Endothelial cell of umbilical vein (primary cell): ENCODE results near the gene KIF20B. TPM values are rescaled to one million over a fixed set of nuclear protein-coding genes. Genes with fewer than 3 reads are reported as not detected.

ENCODE experiments used
- BruUV-seq: library from RNA; stranded (reverse); fragments of 400-500 nt; replicated peaks from 2 replicates; lab custom pipeline; 2021; lab: Mats Ljungman, UMichigan
- CTCF ChIA-PET: fragments of 300-600, 350-600 bp; sonication (Branson Sonifier 250); formaldehyde crosslinking; loops from one replicate; lab custom pipeline; 2021; ENCODE audit warnings: antibody characterized with exemption, inconsistent platforms; lab: Charles Lee
- POLR2A ChIA-PET: fragments of 300-600, 350-600 bp; sonication (Branson Sonifier 250); formaldehyde crosslinking; loops from one replicate; lab custom pipeline; 2021; ENCODE audit warnings: antibody characterized with exemption, inconsistent platforms; lab: Charles Lee
- DNase-seq: peaks from one replicate; pipeline ENCODE4 v3.0.0-alpha.2; 2011; ENCODE audit warnings: low read depth, low spot score
- FAIRE-seq: peaks from 2 replicates; lab custom pipeline; 2011; peaks lifted over from hg19 to GRCh38; lab: Jason Lieb, UNC
- H2AFZ ChIP-seq: 2 replicates; pipeline ENCODE4 v1.6.0; 2012; ENCODE audit warnings: low read depth, low read length, control low read depth, inconsistent platforms
- H3K27ac ChIP-seq: 2 replicates; pipeline ENCODE4 v1.5.1; 2011; ENCODE audit warnings: low read depth, mild to moderate bottlenecking, control low read depth, low read length, moderate library complexity; ENCODE audit not compliant: insufficient read depth
- H3K27me3 ChIP-seq, 2 experiments: 2 replicates each; pipeline versions ENCODE4 v1.6.0 to v1.6.1; 2011; ENCODE audit warnings: low read length in 2 of 2, mixed read lengths in 1 of 2; ENCODE audit not compliant: control insufficient read depth in 2 of 2, insufficient read depth in 2 of 2
- H3K36me3 ChIP-seq, 2 experiments: 2 replicates in 1 of 2; 3 replicates in 1 of 2; pipeline ENCODE4 v1.5.1; 2011; ENCODE audit warnings: low read length in 2 of 2, mild to moderate bottlenecking in 1 of 2, moderate library complexity in 1 of 2; ENCODE audit not compliant: control insufficient read depth in 2 of 2, insufficient read depth in 2 of 2; ENCODE audit errors: extremely low read depth in 1 of 2
- H3K4me1 ChIP-seq: 3 replicates; pipeline ENCODE4 v1.5.1; 2011; ENCODE audit warnings: mild to moderate bottlenecking, low read length; ENCODE audit not compliant: control insufficient read depth, insufficient read depth; ENCODE audit errors: extremely low read depth
- H3K4me2 ChIP-seq: 2 replicates; pipeline ENCODE4 v1.6.1; 2011; ENCODE audit warnings: low read length, control low read depth, mixed read lengths; ENCODE audit not compliant: insufficient read depth
- H3K4me3 ChIP-seq, 3 experiments: fragments of 200-600 bp in 1 of 3; sonication (generic), shearing (Covaris generic) in 1 of 3; replicated peaks in 1 of 3; 2 replicates each; pipeline ENCODE4 v1.5.1; 2011 to 2016; ENCODE audit warnings: control low read depth in 3 of 3, low read length in 3 of 3, mild to moderate bottlenecking in 2 of 3, inconsistent platforms in 1 of 3, low read depth in 1 of 3, moderate library complexity in 1 of 3; ENCODE audit not compliant: insufficient read depth in 1 of 3
- H3K79me2 ChIP-seq: 2 replicates; pipeline ENCODE4 v1.6.0; 2012; ENCODE audit warnings: low read length, inconsistent platforms; ENCODE audit not compliant: control insufficient read depth, insufficient read depth
- H3K9ac ChIP-seq: replicated peaks from 2 replicates; pipeline ENCODE3; 2011; ENCODE audit warnings: low read length, control low read depth; ENCODE audit not compliant: insufficient read depth; ENCODE audit errors: extremely low read depth
- H3K9me1 ChIP-seq: replicated peaks from 3 replicates; pipeline ENCODE4 v1.6.0; 2011; ENCODE audit warnings: mild to moderate bottlenecking, low read length; ENCODE audit not compliant: control insufficient read depth, insufficient read depth; ENCODE audit errors: extremely low read depth
- H3K9me3 ChIP-seq: replicated peaks from 2 replicates; pipeline ENCODE4 v1.5.1; 2012; ENCODE audit warnings: low read length, inconsistent platforms; ENCODE audit not compliant: control insufficient read depth, insufficient read depth
- H4K20me1 ChIP-seq: replicated peaks from 2 replicates; pipeline ENCODE3; 2011; ENCODE audit warnings: mild to moderate bottlenecking, low read length; ENCODE audit not compliant: control insufficient read depth, insufficient read depth; ENCODE audit errors: extremely low read depth
- EZH2 ChIP-seq: IDR thresholded peaks from 2 replicates; pipeline ENCODE4 v1.6.1; 2012; ENCODE audit warnings: borderline replicate concordance, low read depth, mild to moderate bottlenecking, moderate library complexity, low read length, inconsistent platforms; ENCODE audit not compliant: severe bottlenecking
- FOS ChIP-seq: IDR thresholded peaks from 2 replicates; pipeline ENCODE4 v1.6.1; 2011; ENCODE audit warnings: mild to moderate bottlenecking, low read length, moderate library complexity, borderline replicate concordance; ENCODE audit not compliant: insufficient read depth
- GATA2 ChIP-seq: IDR thresholded peaks from 2 replicates; pipeline ENCODE4 v1.7.0; 2011; ENCODE audit warnings: low read depth, mild to moderate bottlenecking, moderate library complexity, mixed read lengths, low read length; ENCODE audit not compliant: insufficient read length, insufficient read depth
- JUN ChIP-seq: IDR thresholded peaks from 2 replicates; pipeline ENCODE4 v1.6.1; 2011; ENCODE audit warnings: borderline replicate concordance, low read depth; ENCODE audit not compliant: insufficient read length, insufficient read depth
- MYC ChIP-seq: IDR thresholded peaks from one replicate; pipeline ENCODE4 v1.6.1; 2011; ENCODE audit warnings: mild to moderate bottlenecking, low read depth, low read length
- POLR2A ChIP-seq: IDR thresholded peaks from 2 replicates; pipeline ENCODE4 v1.6.1; 2012; ENCODE audit warnings: low read depth, mild to moderate bottlenecking, control low read depth, low read length
- POLR2AphosphoS5 ChIP-seq: IDR thresholded peaks from 2 replicates; pipeline ENCODE4 v1.6.1; 2012; ENCODE audit warnings: low read depth, mild to moderate bottlenecking, control low read depth, low read length, moderate library complexity; ENCODE audit not compliant: insufficient read depth
- dilution Hi-C: fragments of 300-500 bp; cut with MboI; formaldehyde crosslinking; loops from one replicate; pipeline ENCODE4 v1.15.0; 2019; ENCODE audit warnings: low sequenced_read_pairs; ENCODE audit not compliant: extremely low pct_ligation_motif_present
- intact Hi-C: fragments of 100-400 bp; cut with micrococcal nuclease; formaldehyde crosslinking; loops from one replicate; pipeline ENCODE4 v1.10.0; 2022
- polyA plus RNA-seq, 4 experiments: library from polyadenylated mRNA; depleted of rRNA in 3 of 4; stranded (reverse) in 3 of 4; unstranded in 1 of 4; fragments of >200 nt; gene quantifications; 2 replicates each; pipeline versions ENCODE4 v1.2.1 to v1.2.3, GENCODE V29; 2011 to 2012; ENCODE audit warnings: missing spikeins in 1 of 4
- total RNA-seq: library from RNA; stranded (reverse); gene quantifications from 2 replicates; pipeline ENCODE4 v1.2.3, GENCODE V29; 2021
- TF ChIP-seq, protein P1 (sequence below): IDR thresholded peaks from 2 replicates; pipeline ENCODE4 v1.6.1; 2011; ENCODE audit not compliant: insufficient read depth, insufficient read length
- TF ChIP-seq, protein P2 (sequence below), 2 donors: IDR thresholded peaks; 1 replicate in 1 of 2; 2 replicates in 1 of 2; pipeline ENCODE4 v1.5.1; 2011; ENCODE audit warnings: low read length in 2 of 2, mild to moderate bottlenecking in 2 of 2, moderate library complexity in 2 of 2, control low read depth in 1 of 2, inconsistent platforms in 1 of 2, low read depth in 1 of 2; ENCODE audit not compliant: insufficient read depth in 1 of 2; ENCODE audit errors: extremely low read depth in 1 of 2

The KIF20B gene
- total and polyA plus RNA-seq, 2 donors (not counting 3 experiments of a cell fraction or from before 2014, with no cell fraction given): 2.6 to 39.7 TPM

DNA sequence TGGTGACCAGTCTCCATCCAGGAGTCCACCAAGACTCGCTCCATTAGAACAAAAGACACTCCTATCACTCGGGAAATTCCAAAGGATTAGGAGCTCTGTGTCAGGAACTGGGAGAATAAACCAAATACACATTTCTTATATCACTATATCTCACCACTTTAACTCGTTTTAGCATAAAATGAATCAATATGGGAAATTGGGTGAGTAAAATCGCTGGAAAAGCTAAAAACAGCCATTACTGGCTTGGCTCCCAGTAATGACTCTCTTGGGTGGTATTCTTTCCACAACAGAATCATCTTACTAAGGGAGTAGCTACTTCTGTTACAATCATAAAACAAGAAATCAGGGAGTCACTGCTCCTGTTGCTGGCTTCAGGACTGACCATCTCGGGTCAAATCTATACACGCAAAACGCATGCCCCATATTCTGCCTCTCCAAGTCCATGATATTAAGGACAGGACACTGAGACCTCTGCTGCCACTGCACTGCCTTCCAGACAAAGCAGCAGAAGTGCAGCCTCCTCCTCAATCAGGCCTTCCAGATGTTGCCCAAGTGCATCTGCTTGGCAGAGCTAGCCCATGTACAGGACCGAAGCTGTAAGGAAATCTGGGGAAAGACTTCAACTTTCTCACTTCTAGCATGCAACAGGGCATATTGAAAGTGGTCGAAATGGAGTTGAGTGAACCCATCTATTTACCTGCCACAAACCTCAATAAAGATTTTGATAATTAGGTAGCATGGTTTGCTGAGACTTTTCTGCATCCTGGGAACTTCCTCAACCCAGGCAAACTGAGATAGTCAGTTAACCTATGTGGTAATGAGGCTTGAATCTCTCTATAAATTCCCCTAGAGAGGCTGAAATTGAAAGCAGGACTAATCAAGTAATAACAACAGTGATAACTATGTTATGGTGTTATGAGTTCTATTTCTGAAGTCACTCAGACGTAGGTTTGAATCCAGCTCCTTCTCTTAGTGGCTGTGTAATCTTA is 42.0 kb upstream of the KIF20B start:
- no peak overlapping the region for H3K27ac ChIP-seq
- CTCF ChIA-PET: interaction anchor here (1.6 to 1.8 kb wide), 2 partner anchors 12 to 17 kb away, joined by 3 to 4 read pairs; no protein-coding TSS in a partner anchor
- no TSS peak for BruUV-seq
- no peaks in the 10 kb centered on the region for H3K4me1 ChIP-seq
- POLR2A ChIA-PET: interaction anchor here (1.7 kb wide), 1 partner anchor 15 kb away, joined by 5 read pairs; no protein-coding TSS in a partner anchor
- FAIRE-seq (no peak), DNase-seq (no peak)
- H2AFZ ChIP-seq: no peak overlapping the region
- no peaks in the 10 kb centered on the region for H4K20me1 ChIP-seq
- no peak overlapping the region for H3K4me3 ChIP-seq
- no peaks in the 10 kb centered on the region for H3K79me2 ChIP-seq
- intact Hi-C loops: no loop called here
- no peaks in the 10 kb centered on the region for H3K9me3 ChIP-seq
- H3K27me3 ChIP-seq: peaks cover 6 to 10% of the 10 kb centered on the region in 2 experiments
- H3K9me1 ChIP-seq: no peaks in the 10 kb centered on the region
- TF ChIP-seq, protein P1, sequence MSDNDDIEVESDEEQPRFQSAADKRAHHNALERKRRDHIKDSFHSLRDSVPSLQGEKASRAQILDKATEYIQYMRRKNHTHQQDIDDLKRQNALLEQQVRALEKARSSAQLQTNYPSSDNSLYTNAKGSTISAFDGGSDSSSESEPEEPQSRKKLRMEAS: no peak
- TF ChIP-seq JUN: no peak
- dilution Hi-C loops: no loop called here
- H3K36me3 ChIP-seq: no peaks in the 10 kb centered on the region
- H3K9ac ChIP-seq: no peak overlapping the region
- no peak overlapping the region for H3K4me2 ChIP-seq

DNA sequence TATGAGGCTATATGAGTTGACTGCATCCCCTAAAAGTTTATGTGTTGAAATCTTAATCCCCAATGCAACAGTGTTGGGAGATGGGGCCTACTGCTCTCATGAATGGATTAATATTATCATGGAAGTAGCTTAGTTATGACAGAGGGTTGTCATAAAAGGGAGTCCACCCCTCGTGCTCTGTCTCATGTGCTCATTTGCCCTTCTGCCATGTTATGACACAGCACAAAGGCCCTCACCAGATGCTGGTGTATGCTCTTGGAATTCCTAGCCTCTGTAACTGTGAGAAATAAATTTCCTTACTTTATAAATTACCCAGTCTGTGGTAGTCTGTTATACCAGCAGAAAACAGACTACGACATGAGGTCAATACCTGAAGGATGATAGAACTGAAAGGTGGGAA is 38.8 kb upstream of the KIF20B start:
- Histone ChIP-seq H4K20me1 (no peaks in the 10 kb centered on the region), H3K36me3 (no peaks in the 10 kb centered on the region), H3K27ac (no peak overlapping the region), H2AFZ (no peak overlapping the region), H3K9me3 (no peaks in the 10 kb centered on the region), H3K4me1 (no peaks in the 10 kb centered on the region), H3K4me2 (no peak overlapping the region), H3K79me2 (no peaks in the 10 kb centered on the region), H3K4me3 (no peak overlapping the region), H3K27me3 (peaks cover 6 to 14% of the 10 kb centered on the region in 2 experiments), H3K9ac (no peak overlapping the region), H3K9me1 (no peaks in the 10 kb centered on the region)
- ChIA-PET CTCF (no interaction called here), POLR2A (no interaction called here)
- DNase-seq: no peak
- FAIRE-seq: no peak
- intact Hi-C loops: no loop called here
- no peak for TF ChIP-seq MYC
- no peak for TF ChIP-seq FOS
- TF ChIP-seq POLR2AphosphoS5: no peak
- TF ChIP-seq GATA2: no peak
- TF ChIP-seq JUN: no peak
- TF ChIP-seq, protein P2, sequence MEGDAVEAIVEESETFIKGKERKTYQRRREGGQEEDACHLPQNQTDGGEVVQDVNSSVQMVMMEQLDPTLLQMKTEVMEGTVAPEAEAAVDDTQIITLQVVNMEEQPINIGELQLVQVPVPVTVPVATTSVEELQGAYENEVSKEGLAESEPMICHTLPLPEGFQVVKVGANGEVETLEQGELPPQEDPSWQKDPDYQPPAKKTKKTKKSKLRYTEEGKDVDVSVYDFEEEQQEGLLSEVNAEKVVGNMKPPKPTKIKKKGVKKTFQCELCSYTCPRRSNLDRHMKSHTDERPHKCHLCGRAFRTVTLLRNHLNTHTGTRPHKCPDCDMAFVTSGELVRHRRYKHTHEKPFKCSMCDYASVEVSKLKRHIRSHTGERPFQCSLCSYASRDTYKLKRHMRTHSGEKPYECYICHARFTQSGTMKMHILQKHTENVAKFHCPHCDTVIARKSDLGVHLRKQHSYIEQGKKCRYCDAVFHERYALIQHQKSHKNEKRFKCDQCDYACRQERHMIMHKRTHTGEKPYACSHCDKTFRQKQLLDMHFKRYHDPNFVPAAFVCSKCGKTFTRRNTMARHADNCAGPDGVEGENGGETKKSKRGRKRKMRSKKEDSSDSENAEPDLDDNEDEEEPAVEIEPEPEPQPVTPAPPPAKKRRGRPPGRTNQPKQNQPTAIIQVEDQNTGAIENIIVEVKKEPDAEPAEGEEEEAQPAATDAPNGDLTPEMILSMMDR (IDR thresholded peaks at IDR 0.05; ENCODE audit: extremely low read depth in 1 of 2, insufficient read depth in 1 of 2, low read depth in 1 of 2, low read length in 2 of 2): no peak
- TF ChIP-seq EZH2: no peak
- TF ChIP-seq, protein P1: no peak
- no peak for TF ChIP-seq POLR2A
- BruUV-seq: no TSS peak
- dilution Hi-C loops: no loop called here
